ENCODE data around the gene KDM6B. TPM values are rescaled to one million over a fixed set of nuclear protein-coding genes. Genes with fewer than 3 reads are reported as not detected.
"Not testable (repeated sequence)": the region's sequence is repeated elsewhere in the genome, so short reads cannot be mapped to it uniquely, and the experiment has no call there.

KDM6B gene
- total RNA-seq, 1 donor from 2014 or later: 38.2 TPM

DNA sequence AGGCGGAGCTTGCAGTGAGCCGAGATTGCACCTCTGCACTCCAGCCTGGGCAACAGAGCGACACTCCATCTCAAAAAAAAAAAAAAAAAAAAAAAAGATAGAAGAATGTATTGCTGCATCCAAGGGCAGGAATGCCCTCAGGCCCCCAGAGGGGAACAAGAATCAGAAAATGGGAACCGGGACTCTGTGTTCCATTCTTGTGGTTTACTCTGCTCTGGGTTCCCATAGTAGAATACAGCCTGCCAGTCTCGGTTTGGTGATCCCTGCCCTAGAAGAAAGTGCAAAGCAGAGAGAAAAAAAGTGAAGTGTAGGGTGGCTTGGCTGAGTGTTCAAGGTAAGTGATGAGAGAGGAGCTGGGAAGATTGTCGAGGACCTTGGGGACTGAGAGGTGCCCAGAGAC lies 27.4 kb upstream of the KDM6B start:
- DNase-seq (ENCODE audit: low spot score): peak; percentile 20
- Mint-ChIP-seq H3K36me3 (ENCODE audit: low read depth) (no peaks in the 10 kb centered on the region), H3K4me1 (ENCODE audit: low read depth) (no peaks in the 10 kb centered on the region), H3K27ac (ENCODE audit: unreplicated experiment) (no peak overlapping the region), H3K9me3 (ENCODE audit: low read depth) (no peaks in the 10 kb centered on the region), H3K27me3 (ENCODE audit: low read depth) (peaks cover 29% of the 10 kb centered on the region), H3K4me3 (ENCODE audit: unreplicated experiment) (no peak overlapping the region)
- TF ChIP-seq CTCF (IDR thresholded peaks at IDR 0.05): no peak

- DNase-seq (ENCODE audit: low spot score): peak; percentile 72
- no peaks in the 10 kb centered on the region for H3K4me1 Mint-ChIP-seq (ENCODE audit: low read depth)
- peaks cover 27% of the 10 kb centered on the region for H3K27me3 Mint-ChIP-seq (ENCODE audit: low read depth)
- H3K4me3 Mint-ChIP-seq (ENCODE audit: unreplicated experiment): no peak overlapping the region
- no peaks in the 10 kb centered on the region for H3K36me3 Mint-ChIP-seq (ENCODE audit: low read depth)
- no peak overlapping the region for H3K27ac Mint-ChIP-seq (ENCODE audit: unreplicated experiment)
- H3K9me3 Mint-ChIP-seq (ENCODE audit: low read depth): no peaks in the 10 kb centered on the region
- TF ChIP-seq CTCF (IDR thresholded peaks at IDR 0.05): no peak
Measured at GRCh38 chr17:7807206-7807605, 26.8 kb upstream of the KDM6B start.

- Mint-ChIP-seq H3K4me3 (ENCODE audit: unreplicated experiment) (no peak overlapping the region), H3K4me1 (ENCODE audit: low read depth) (no peaks in the 10 kb centered on the region), H3K9me3 (ENCODE audit: low read depth) (no peaks in the 10 kb centered on the region), H3K27ac (ENCODE audit: unreplicated experiment) (no peak overlapping the region), H3K36me3 (ENCODE audit: low read depth) (no peaks in the 10 kb centered on the region), H3K27me3 (ENCODE audit: low read depth) (peaks cover 25% of the 10 kb centered on the region)
- no peak for TF ChIP-seq CTCF (IDR thresholded peaks at IDR 0.05)
- DNase-seq (ENCODE audit: low spot score): no peak
Measured at GRCh38 chr17:7809086-7809790, 24.8 kb upstream of the KDM6B start.

DNA sequence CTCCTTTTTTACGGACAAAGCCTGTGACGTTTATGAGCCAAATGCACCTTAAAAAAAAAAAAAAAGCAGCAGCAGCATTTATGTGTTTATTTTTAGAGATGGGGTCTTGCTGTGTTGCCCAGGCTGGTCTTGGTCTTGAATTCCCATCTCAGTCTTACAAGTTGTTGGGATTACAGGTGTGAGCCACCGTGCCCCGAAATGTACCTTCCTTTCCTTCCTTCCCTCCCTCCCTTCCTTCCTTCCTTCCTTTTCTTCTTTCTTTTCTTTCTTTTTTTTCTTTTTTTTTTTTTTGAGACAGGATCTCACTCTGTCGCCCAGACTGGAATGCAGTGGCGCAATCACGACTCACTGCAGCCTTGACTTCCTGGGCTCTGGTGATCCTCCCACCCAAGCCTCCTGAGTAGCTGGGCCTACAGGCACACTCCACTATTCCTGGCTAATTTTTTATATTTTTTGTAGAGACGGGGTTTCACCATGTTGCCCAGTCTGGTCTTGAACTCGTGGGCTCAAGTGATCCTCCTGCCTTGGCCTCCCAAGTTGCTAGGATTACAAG lies 24.1 kb upstream of the KDM6B start:
- DNase-seq (ENCODE audit: low spot score); H3K27ac Mint-ChIP-seq (ENCODE audit: unreplicated experiment); H3K4me1 Mint-ChIP-seq (ENCODE audit: low read depth); H3K36me3 Mint-ChIP-seq (ENCODE audit: low read depth); H3K9me3 Mint-ChIP-seq (ENCODE audit: low read depth); H3K4me3 Mint-ChIP-seq (ENCODE audit: unreplicated experiment): not testable (repeated sequence)
- peaks cover 24% of the 10 kb centered on the region for H3K27me3 Mint-ChIP-seq (ENCODE audit: low read depth)

- peaks cover 22% of the 10 kb centered on the region for H3K27me3 Mint-ChIP-seq (ENCODE audit: low read depth)
- TF ChIP-seq CTCF (IDR thresholded peaks at IDR 0.05): no peak
- H3K4me3 Mint-ChIP-seq (ENCODE audit: unreplicated experiment): no peak overlapping the region
- H3K27ac Mint-ChIP-seq (ENCODE audit: unreplicated experiment): no peak overlapping the region
- no peak for DNase-seq (ENCODE audit: low spot score)
- H3K9me3 Mint-ChIP-seq (ENCODE audit: low read depth): no peaks in the 10 kb centered on the region
- H3K4me1 Mint-ChIP-seq (ENCODE audit: low read depth): no peaks in the 10 kb centered on the region
- H3K36me3 Mint-ChIP-seq (ENCODE audit: low read depth): no peaks in the 10 kb centered on the region
Measured at GRCh38 chr17:7811251-7811650, 22.8 kb upstream of the KDM6B start.

GRCh38 chr17:7814969-7815368 lies 19.0 kb upstream of the KDM6B start:
- Mint-ChIP-seq H3K36me3 (ENCODE audit: low read depth) (no peaks in the 10 kb centered on the region), H3K4me1 (ENCODE audit: low read depth) (no peaks in the 10 kb centered on the region), H3K9me3 (ENCODE audit: low read depth) (no peaks in the 10 kb centered on the region), H3K27me3 (ENCODE audit: low read depth) (peaks cover 20% of the 10 kb centered on the region), H3K4me3 (ENCODE audit: unreplicated experiment) (no peak overlapping the region), H3K27ac (ENCODE audit: unreplicated experiment) (no peak overlapping the region)
- DNase-seq (ENCODE audit: low spot score): no peak
- no peak for TF ChIP-seq CTCF (IDR thresholded peaks at IDR 0.05)

Measured in chondrocyte (in vitro differentiated cells).